NOMO-1 treated with dmso at 0.1 percent for 144 hours (cell line): Measurements from ENCODE around the gene CPNE8.
"Not testable (repeated sequence)": the region's sequence is repeated elsewhere in the genome, so short reads cannot be mapped to it uniquely, and the experiment has no call there.

Experiments
- DNase-seq: peaks from one replicate; lab custom pipeline; 2025; ENCODE audit not compliant: unreplicated experiment; lab: John Stamatoyannopoulos, UW

Gene CPNE8

GRCh38 chr12:38744041-38744440 lies 161.3 kb downstream of the CPNE8 start:
- no peak for DNase-seq

- DNase-seq: not testable (repeated sequence)
These were observed 162.9 kb downstream of the CPNE8 start for GRCh38 chr12:38742496-38742895.

GRCh38 chr12:38736821-38737220 lies 168.6 kb downstream of the CPNE8 start:
- DNase-seq: no peak

- DNase-seq: no peak
These were observed 172.6 kb downstream of the CPNE8 start for GRCh38 chr12:38732761-38733160.

GRCh38 chr12:38728894-38729293 lies 176.5 kb downstream of the CPNE8 start:
- DNase-seq: no peak

GRCh38 chr12:38721611-38722252 lies 183.7 kb downstream of the CPNE8 start:
- DNase-seq: no peak

GRCh38 chr12:38720661-38721060 lies 184.7 kb downstream of the CPNE8 start:
- DNase-seq: no peak

GRCh38 chr12:38713294-38713693 lies 192.1 kb downstream of the CPNE8 start:
- no peak for DNase-seq

- DNase-seq: no peak
These were observed 194.3 kb downstream of the CPNE8 start for GRCh38 chr12:38711054-38711453.

GRCh38 chr12:38708466-38708865 lies 196.9 kb downstream of the CPNE8 start:
- no peak for DNase-seq

GRCh38 chr12:38707648-38708047 lies 197.7 kb downstream of the CPNE8 start:
- DNase-seq: no peak

- DNase-seq: no peak
These were observed 208.1 kb downstream of the CPNE8 start for GRCh38 chr12:38697289-38697688.

- DNase-seq: no peak
These were observed 210.3 kb downstream of the CPNE8 start for GRCh38 chr12:38695057-38695456.

GRCh38 chr12:38691164-38691563 lies 214.2 kb downstream of the CPNE8 start:
- DNase-seq: no peak

GRCh38 chr12:38690646-38691045 lies 214.7 kb downstream of the CPNE8 start:
- DNase-seq: no peak

- DNase-seq: no peak
These were observed 215.7 kb downstream of the CPNE8 start for GRCh38 chr12:38689704-38690103.

- DNase-seq: no peak
These were observed 216.2 kb downstream of the CPNE8 start for GRCh38 chr12:38689195-38689594.

- no peak for DNase-seq
These were observed 222.9 kb downstream of the CPNE8 start for GRCh38 chr12:38682521-38682920.

GRCh38 chr12:38669530-38669929 lies 235.9 kb downstream of the CPNE8 start:
- DNase-seq: no peak

GRCh38 chr12:38669081-38669480 lies 236.3 kb downstream of the CPNE8 start:
- DNase-seq: no peak

- no peak for DNase-seq
These were observed 239.0 kb downstream of the CPNE8 start for GRCh38 chr12:38666425-38666824.

- no peak for DNase-seq
These were observed 240.6 kb downstream of the CPNE8 start for GRCh38 chr12:38664661-38665269.

- no peak for DNase-seq
These were observed 242.6 kb downstream of the CPNE8 start for GRCh38 chr12:38662829-38663228.
